Gastrocnemius medialis (tissue), 4 donors: ENCODE results near the gene CCND2. TPM values are rescaled to one million over a fixed set of nuclear protein-coding genes. Genes with fewer than 3 reads are reported as not detected.

ENCODE experiments used
- ATAC-seq, 2 donors: fragments of 150-250 bp; one replicate each; pipeline ENCODE4 v1.9.1; 2016
- DNase-seq, 2 donors: peaks; one replicate each; pipeline ENCODE4 v3.0.0-alpha.2; 2019
- H3K27ac ChIP-seq, 4 donors: fragments of 200-600 bp; sonication (generic); 1 replicate in 1 of 4; 2 replicates in 3 of 4; pipeline ENCODE4 v1.5.1; 2016 to 2018; ENCODE audit warnings: mild to moderate bottlenecking in 2 of 4, moderate library complexity in 1 of 4
- H3K27me3 ChIP-seq, 3 donors: fragments of 200-600 bp; sonication (generic) in 2 of 3; 1 replicate in 1 of 3; 2 replicates in 2 of 3; pipeline versions ENCODE4 v1.5.1 to v1.6.0; 2016 to 2019; ENCODE audit warnings: mild to moderate bottlenecking in 1 of 3, moderate library complexity in 1 of 3
- H3K36me3 ChIP-seq, 2 donors: fragments of 200-600 bp; sonication (generic) in 1 of 2; one replicate each; pipeline ENCODE4 v1.5.1; 2017 to 2018
- H3K4me1 ChIP-seq, 2 donors: fragments of 200-600 bp; sonication (generic) in 1 of 2; one replicate each; pipeline ENCODE4 v1.5.1; 2016 to 2017; ENCODE audit warnings: mild to moderate bottlenecking in 2 of 2
- H3K4me3 ChIP-seq, 4 donors: fragments of 200-600 bp; sonication (generic) in 3 of 4; 1 replicate in 1 of 4; 2 replicates in 3 of 4; pipeline ENCODE4 v1.5.1; 2016 to 2019; ENCODE audit warnings: mild to moderate bottlenecking in 2 of 4
- H3K9me3 ChIP-seq, 3 donors: fragments of 200-600 bp; sonication (generic) in 2 of 3; 1 replicate in 1 of 3; 2 replicates in 2 of 3; pipeline ENCODE4 v1.5.1; 2016 to 2019
- POLR2A ChIP-seq, 2 donors: fragments of 450-650 bp; IDR thresholded peaks; one replicate each; pipeline ENCODE4 v1.6.1; 2017; ENCODE audit warnings: antibody characterized with exemption in 2 of 2, mild to moderate bottlenecking in 2 of 2, moderate library complexity in 2 of 2
- in situ Hi-C, 4 donors: fragments of 200-750 bp; cut with MboI; loops; one replicate each; pipeline versions ENCODE4 v1.15.0 to v1.8.0; 2017; ENCODE audit warnings: low sequenced_read_pairs in 4 of 4
- intact Hi-C: fragments of 100-400 bp; cut with DNase I; formaldehyde crosslinking; loops from one replicate; pipeline ENCODE4 v1.15.1; 2023; ENCODE audit warnings: low total_unique reads
- total RNA-seq, 4 donors: library from RNA; depleted of rRNA; stranded (reverse); fragments of >200 nt; gene quantifications; one replicate each; pipeline versions ENCODE4 v1.1.0 to v1.2.3, GENCODE V29; 2016
- TF ChIP-seq, protein P1 (sequence below), 5 experiments: fragments of 450-650 bp in 3 of 5; fragments of 200-600 bp in 2 of 5; sonication (generic) in 2 of 5; IDR thresholded peaks in 4 of 5; conservative IDR thresholded peaks in 1 of 5; 1 replicate in 4 of 5; 2 replicates in 1 of 5; pipeline ENCODE4 v1.5.1; 2016 to 2019; ENCODE audit warnings: antibody characterized with exemption in 5 of 5, mild to moderate bottlenecking in 3 of 5, moderate library complexity in 3 of 5

The CCND2 gene
- 1 to 10 TPM; 2.7 to 5.6 (median 3.2) TPM for total RNA-seq

DNA sequence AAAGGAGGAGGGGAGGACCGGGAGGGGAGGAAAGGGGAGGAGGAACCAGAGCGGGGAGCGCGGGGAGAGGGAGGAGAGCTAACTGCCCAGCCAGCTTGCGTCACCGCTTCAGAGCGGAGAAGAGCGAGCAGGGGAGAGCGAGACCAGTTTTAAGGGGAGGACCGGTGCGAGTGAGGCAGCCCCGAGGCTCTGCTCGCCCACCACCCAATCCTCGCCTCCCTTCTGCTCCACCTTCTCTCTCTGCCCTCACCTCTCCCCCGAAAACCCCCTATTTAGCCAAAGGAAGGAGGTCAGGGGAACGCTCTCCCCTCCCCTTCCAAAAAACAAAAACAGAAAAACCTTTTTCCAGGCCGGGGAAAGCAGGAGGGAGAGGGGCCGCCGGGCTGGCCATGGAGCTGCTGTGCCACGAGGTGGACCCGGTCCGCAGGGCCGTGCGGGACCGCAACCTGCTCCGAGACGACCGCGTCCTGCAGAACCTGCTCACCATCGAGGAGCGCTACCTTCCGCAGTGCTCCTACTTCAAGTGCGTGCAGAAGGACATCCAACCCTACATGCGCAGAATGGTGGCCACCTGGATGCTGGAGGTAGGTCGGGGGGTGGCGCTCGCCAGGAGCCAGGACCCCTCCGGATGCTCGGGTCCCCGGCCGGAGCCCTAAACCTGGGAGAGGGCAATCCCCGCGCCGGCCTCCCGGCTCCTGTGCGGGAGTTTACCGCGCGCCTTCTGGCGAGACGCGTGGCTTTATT, at the start of gene CCND2:
Gene CCND2, plus strand, starts transcription at position 111 of the 744 bp plus-strand sequence. Its CDS starts 279 bp downstream, at position 390.
- DNase-seq (peak; percentile 68 to 70), ATAC-seq (peak; percentile 37 to 55)
- intact Hi-C loops (loop anchor here (10.0 kb wide), 1 partner anchor 279 kb away; no protein-coding TSS in a partner anchor), in situ Hi-C loops (loop anchor here in 3 of 4 donors (10.0 kb wide), 3 partner anchors 159 to 379 kb away; no protein-coding TSS in a partner anchor)
- TF ChIP-seq, protein P1, sequence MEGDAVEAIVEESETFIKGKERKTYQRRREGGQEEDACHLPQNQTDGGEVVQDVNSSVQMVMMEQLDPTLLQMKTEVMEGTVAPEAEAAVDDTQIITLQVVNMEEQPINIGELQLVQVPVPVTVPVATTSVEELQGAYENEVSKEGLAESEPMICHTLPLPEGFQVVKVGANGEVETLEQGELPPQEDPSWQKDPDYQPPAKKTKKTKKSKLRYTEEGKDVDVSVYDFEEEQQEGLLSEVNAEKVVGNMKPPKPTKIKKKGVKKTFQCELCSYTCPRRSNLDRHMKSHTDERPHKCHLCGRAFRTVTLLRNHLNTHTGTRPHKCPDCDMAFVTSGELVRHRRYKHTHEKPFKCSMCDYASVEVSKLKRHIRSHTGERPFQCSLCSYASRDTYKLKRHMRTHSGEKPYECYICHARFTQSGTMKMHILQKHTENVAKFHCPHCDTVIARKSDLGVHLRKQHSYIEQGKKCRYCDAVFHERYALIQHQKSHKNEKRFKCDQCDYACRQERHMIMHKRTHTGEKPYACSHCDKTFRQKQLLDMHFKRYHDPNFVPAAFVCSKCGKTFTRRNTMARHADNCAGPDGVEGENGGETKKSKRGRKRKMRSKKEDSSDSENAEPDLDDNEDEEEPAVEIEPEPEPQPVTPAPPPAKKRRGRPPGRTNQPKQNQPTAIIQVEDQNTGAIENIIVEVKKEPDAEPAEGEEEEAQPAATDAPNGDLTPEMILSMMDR (IDR thresholded peaks at IDR 0.05 in 4 of 5, conservative IDR thresholded peaks at IDR 0.05 in 1 of 5) = no peak
- TF ChIP-seq POLR2A (IDR thresholded peaks at IDR 0.05) = peak; percentile 50 to 78
- no peaks in the 10 kb centered on the region for H3K36me3 ChIP-seq
- peak within 1 kb of the TSS; percentile 54 to 69 (median 62) for H3K27ac ChIP-seq
- peaks cover 72 to 78% (median 76%) of the 10 kb centered on the region in 3 donors for H3K27me3 ChIP-seq
- peak within 1 kb of the TSS; percentile 57 to 70 (median 62) for H3K4me3 ChIP-seq
- no peaks in the 10 kb centered on the region for H3K9me3 ChIP-seq
- peaks cover 39 to 51% of the 10 kb centered on the region in 2 donors for H3K4me1 ChIP-seq

GRCh38 chr12:4224206-4224889, 49.2 kb upstream of the CCND2 start:
- Histone ChIP-seq H3K4me3 (no peak overlapping the region), H3K27me3 (peaks cover 0 to 5% (median 0%) of the 10 kb centered on the region in 3 donors), H3K4me1 (no peaks in the 10 kb centered on the region), H3K36me3 (no peaks in the 10 kb centered on the region), H3K9me3 (no peaks in the 10 kb centered on the region), H3K27ac (no peak overlapping the region)
- in situ Hi-C loops (no loop called here), intact Hi-C loops (no loop called here)
- DNase-seq (no peak), ATAC-seq (no peak)
- TF ChIP-seq POLR2A (IDR thresholded peaks at IDR 0.05) = no peak
- TF ChIP-seq, protein P1 (IDR thresholded peaks at IDR 0.05 in 4 of 5, conservative IDR thresholded peaks at IDR 0.05 in 1 of 5) = no peak

DNA sequence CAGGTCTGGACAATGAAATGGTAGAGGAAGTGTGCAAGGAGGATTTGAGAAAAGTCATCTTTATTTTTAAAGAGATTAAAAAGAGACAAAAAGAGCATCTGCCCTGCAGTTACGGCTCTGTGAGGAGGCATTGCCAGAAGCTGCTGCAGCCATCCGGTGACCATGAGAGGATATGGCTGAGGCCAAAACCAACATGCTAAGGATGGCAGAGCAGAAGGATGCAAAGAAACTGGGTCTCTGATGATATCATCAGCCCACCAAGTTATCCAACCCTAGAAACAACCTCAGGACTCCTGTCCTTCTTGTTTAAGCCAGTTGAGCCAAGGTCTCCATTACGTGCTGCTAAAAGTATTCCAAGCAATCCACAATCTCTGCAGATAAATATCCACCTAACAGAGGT, 48.0 kb upstream of the CCND2 start:
- intact Hi-C loops = no loop called here
- no peak for ATAC-seq
- H3K27me3 ChIP-seq = peaks cover 0 to 5% (median 0%) of the 10 kb centered on the region in 3 donors
- H3K9me3 ChIP-seq = no peaks in the 10 kb centered on the region
- H3K4me3 ChIP-seq = no peak overlapping the region
- in situ Hi-C loops = no loop called here
- H3K4me1 ChIP-seq = no peaks in the 10 kb centered on the region
- H3K27ac ChIP-seq = no peak overlapping the region
- TF ChIP-seq, protein P1 (IDR thresholded peaks at IDR 0.05 in 4 of 5, conservative IDR thresholded peaks at IDR 0.05 in 1 of 5) = no peak
- TF ChIP-seq POLR2A (IDR thresholded peaks at IDR 0.05) = no peak
- no peaks in the 10 kb centered on the region for H3K36me3 ChIP-seq
- no peak for DNase-seq

GRCh38 chr12:4227046-4227445, 46.5 kb upstream of the CCND2 start:
- no peaks in the 10 kb centered on the region for H3K4me1 ChIP-seq
- H3K9me3 ChIP-seq = no peaks in the 10 kb centered on the region
- H3K27me3 ChIP-seq = peaks cover 0 to 5% (median 0%) of the 10 kb centered on the region in 3 donors
- intact Hi-C loops = no loop called here
- in situ Hi-C loops = no loop called here
- H3K4me3 ChIP-seq = no peak overlapping the region
- H3K36me3 ChIP-seq = no peaks in the 10 kb centered on the region
- DNase-seq (no peak), ATAC-seq (no peak)
- TF ChIP-seq, protein P1 (IDR thresholded peaks at IDR 0.05 in 4 of 5, conservative IDR thresholded peaks at IDR 0.05 in 1 of 5) = no peak
- no peak for TF ChIP-seq POLR2A (IDR thresholded peaks at IDR 0.05)
- no peak overlapping the region for H3K27ac ChIP-seq
